Body of pancreas (tissue), 4 donors: Measurements from ENCODE around the gene SMURF2.

Source experiments
- POLR2A ChIP-seq, 3 donors: fragments of 450-650 bp; IDR thresholded peaks; one replicate each; pipeline ENCODE4 v1.6.1; 2016; ENCODE audit warnings: antibody characterized with exemption in 3 of 3, mild to moderate bottlenecking in 2 of 3
- TF ChIP-seq, protein P1 (sequence below), 7 experiments: fragments of 450-650 bp in 4 of 7; fragments of 200-600 bp in 3 of 7; sonication (generic) in 3 of 7; IDR thresholded peaks; one replicate each; pipeline ENCODE4 v1.5.1; 2016 to 2019; ENCODE audit warnings: antibody characterized with exemption in 7 of 7

DNA sequence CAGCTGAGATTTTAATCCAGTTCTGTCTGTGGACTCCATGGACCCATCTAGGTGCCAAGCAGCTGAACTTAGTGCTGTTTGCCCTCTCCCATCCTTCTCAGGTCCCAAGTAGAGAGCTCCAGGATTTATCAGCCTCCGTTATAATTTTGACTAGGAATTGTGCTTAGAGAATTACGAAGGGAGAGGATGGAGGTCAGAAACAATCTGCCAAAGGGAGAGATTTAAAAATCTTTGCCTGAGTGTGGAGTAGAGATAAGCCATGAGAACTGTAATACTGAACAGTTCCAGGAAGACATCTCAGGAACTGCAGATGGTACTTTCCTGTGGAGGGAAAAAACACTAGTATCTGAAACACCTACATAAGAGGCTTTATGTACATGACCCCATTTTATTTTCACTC, 128.3 kb downstream of the SMURF2 start:
- TF ChIP-seq, protein P1, sequence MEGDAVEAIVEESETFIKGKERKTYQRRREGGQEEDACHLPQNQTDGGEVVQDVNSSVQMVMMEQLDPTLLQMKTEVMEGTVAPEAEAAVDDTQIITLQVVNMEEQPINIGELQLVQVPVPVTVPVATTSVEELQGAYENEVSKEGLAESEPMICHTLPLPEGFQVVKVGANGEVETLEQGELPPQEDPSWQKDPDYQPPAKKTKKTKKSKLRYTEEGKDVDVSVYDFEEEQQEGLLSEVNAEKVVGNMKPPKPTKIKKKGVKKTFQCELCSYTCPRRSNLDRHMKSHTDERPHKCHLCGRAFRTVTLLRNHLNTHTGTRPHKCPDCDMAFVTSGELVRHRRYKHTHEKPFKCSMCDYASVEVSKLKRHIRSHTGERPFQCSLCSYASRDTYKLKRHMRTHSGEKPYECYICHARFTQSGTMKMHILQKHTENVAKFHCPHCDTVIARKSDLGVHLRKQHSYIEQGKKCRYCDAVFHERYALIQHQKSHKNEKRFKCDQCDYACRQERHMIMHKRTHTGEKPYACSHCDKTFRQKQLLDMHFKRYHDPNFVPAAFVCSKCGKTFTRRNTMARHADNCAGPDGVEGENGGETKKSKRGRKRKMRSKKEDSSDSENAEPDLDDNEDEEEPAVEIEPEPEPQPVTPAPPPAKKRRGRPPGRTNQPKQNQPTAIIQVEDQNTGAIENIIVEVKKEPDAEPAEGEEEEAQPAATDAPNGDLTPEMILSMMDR (IDR thresholded peaks at IDR 0.05): no peak
- no peak for TF ChIP-seq POLR2A (IDR thresholded peaks at IDR 0.05)
